IMR-90 (cell line): Measurements from ENCODE around the gene PRSS2. TPM values are rescaled to one million over a fixed set of nuclear protein-coding genes. Genes with fewer than 3 reads are reported as not detected.

ENCODE experiments used
- ATAC-seq: fragments of 200-7000 bp; cut with Tn5 transposase; 2 replicates; pipeline ENCODE4 v1.9.1; 2020; ENCODE audit warnings: low read depth, mild to moderate bottlenecking, moderate library complexity
- BruUV-seq: library from RNA; stranded (reverse); fragments of 400-500 nt; replicated peaks from 2 replicates; lab custom pipeline; 2021; lab: Mats Ljungman, UMichigan
- CTCF ChIA-PET: fragments of 300-600 bp; formaldehyde crosslinking; extraction: SDS; loops from one replicate; lab custom pipeline; 2021; ENCODE audit warnings: antibody characterized with exemption; lab: Yijun Ruan, JAX
- POLR2A ChIA-PET: fragments of 300-600 bp; sonication (Branson Sonifier 250); formaldehyde crosslinking; loops from one replicate; lab custom pipeline; 2022; ENCODE audit warnings: antibody characterized with exemption; ENCODE audit not compliant: unreplicated experiment; lab: Charles Lee
- DNase-seq: peaks from one replicate; pipeline ENCODE4 v3.0.0; 2013
- H2AFZ ChIP-seq: replicated peaks from 2 replicates; pipeline ENCODE3; 2013; ENCODE audit warnings: low read length, mild to moderate bottlenecking; ENCODE audit not compliant: poor library complexity
- H2AK5ac ChIP-seq: 2 replicates; pipeline ENCODE4 v1.6.1; 2013; ENCODE audit warnings: low read depth, low read length, inconsistent platforms
- H2AK9ac ChIP-seq: replicated peaks from 2 replicates; pipeline ENCODE3; 2013; ENCODE audit warnings: mild to moderate bottlenecking, low read depth, low read length, moderate library complexity; ENCODE audit not compliant: poor library complexity
- H2BK120ac ChIP-seq: 2 replicates; pipeline ENCODE4 v1.6.1; 2013; ENCODE audit warnings: low read depth, low read length, inconsistent platforms
- H2BK15ac ChIP-seq: 3 replicates; pipeline ENCODE4 v1.6.1; 2013; ENCODE audit warnings: low read depth, low read length, inconsistent platforms
- H2BK20ac ChIP-seq: 2 replicates; pipeline ENCODE4 v1.6.1; 2013; ENCODE audit warnings: low read depth, mild to moderate bottlenecking, inconsistent platforms, low read length, moderate library complexity
- H2BK5ac ChIP-seq: 2 replicates; pipeline ENCODE4 v1.6.1; 2013; ENCODE audit warnings: mild to moderate bottlenecking, low read depth, low read length, inconsistent platforms; ENCODE audit not compliant: poor library complexity, severe bottlenecking
- H3K14ac ChIP-seq: replicated peaks from 2 replicates; pipeline ENCODE4 v1.6.1; 2013; ENCODE audit warnings: low read depth, low read length, inconsistent platforms
- H3K18ac ChIP-seq: 2 replicates; pipeline ENCODE4 v1.6.1; 2013; ENCODE audit warnings: low read depth, low read length, control low read depth
- H3K23ac ChIP-seq: 2 replicates; pipeline ENCODE4 v1.6.1; 2013; ENCODE audit warnings: low read depth, low read length, inconsistent platforms
- H3K27ac ChIP-seq: 2 replicates; pipeline ENCODE4 v1.5.1; 2013; ENCODE audit warnings: mild to moderate bottlenecking, control low read depth, low read length; ENCODE audit not compliant: insufficient read depth
- H3K27me3 ChIP-seq: 2 replicates; pipeline ENCODE4 v1.6.1; 2013; ENCODE audit warnings: low read length; ENCODE audit not compliant: control insufficient read depth, insufficient read depth
- H3K36me3 ChIP-seq: 2 replicates; pipeline ENCODE4 v1.6.1; 2013; ENCODE audit warnings: low read length, mixed read lengths; ENCODE audit not compliant: control insufficient read depth, insufficient read depth
- H3K4ac ChIP-seq: 2 replicates; pipeline ENCODE4 v1.6.1; 2013; ENCODE audit warnings: low read depth, low read length, inconsistent platforms
- H3K4me1 ChIP-seq: 2 replicates; pipeline ENCODE4 v1.6.1; 2013; ENCODE audit warnings: low read length, mixed read lengths; ENCODE audit not compliant: control insufficient read depth, insufficient read depth
- H3K4me2 ChIP-seq: 2 replicates; pipeline ENCODE4 v1.6.1; 2013; ENCODE audit warnings: low read depth, mild to moderate bottlenecking, control low read depth, low read length, moderate library complexity
- H3K4me3 ChIP-seq: 2 replicates; pipeline ENCODE4 v1.5.1; 2013; ENCODE audit warnings: low read depth, mild to moderate bottlenecking, control low read depth, low read length, moderate library complexity; ENCODE audit not compliant: insufficient read depth
- H3K56ac ChIP-seq: 2 replicates; pipeline ENCODE4 v1.6.1; 2013; ENCODE audit warnings: low read length, inconsistent platforms; ENCODE audit not compliant: insufficient read depth; ENCODE audit errors: extremely low read depth
- H3K79me1 ChIP-seq, 2 experiments: 2 replicates each; pipeline ENCODE4 v1.6.1; 2013; ENCODE audit warnings: low read length in 2 of 2, inconsistent platforms in 1 of 2, low read depth in 1 of 2
- H3K9ac ChIP-seq: 2 replicates; pipeline ENCODE4 v1.6.1; 2013; ENCODE audit warnings: low read depth, low read length, control low read depth
- H3K9me1 ChIP-seq: 2 replicates; pipeline ENCODE4 v1.6.1; 2013; ENCODE audit warnings: low read length, inconsistent platforms; ENCODE audit not compliant: insufficient read depth
- H3K9me3 ChIP-seq: 2 replicates; pipeline ENCODE4 v1.6.1; 2013; ENCODE audit warnings: low read length; ENCODE audit not compliant: control insufficient read depth, insufficient read depth
- H4K20me1 ChIP-seq: 2 replicates; pipeline ENCODE4 v1.6.1; 2013; ENCODE audit warnings: low read length, inconsistent platforms; ENCODE audit not compliant: insufficient read depth
- H4K5ac ChIP-seq: 2 replicates; pipeline ENCODE4 v1.6.1; 2013; ENCODE audit warnings: mild to moderate bottlenecking, low read depth, low read length, control low read depth
- H4K8ac ChIP-seq, 2 experiments: 2 replicates each; pipeline ENCODE4 v1.6.1; 2013; ENCODE audit warnings: low read depth in 2 of 2, low read length in 2 of 2, control low read depth in 1 of 2, inconsistent platforms in 1 of 2
- H4K91ac ChIP-seq: 2 replicates; pipeline ENCODE4 v1.6.1; 2013; ENCODE audit warnings: low read depth, low read length, inconsistent platforms; ENCODE audit not compliant: insufficient read depth
- BHLHE40 ChIP-seq: fragments of 150-350 bp; IDR thresholded peaks from 2 replicates; pipeline ENCODE4 v1.6.1; 2016; ENCODE audit warnings: mild to moderate bottlenecking, low read depth, low read length
- CEBPB ChIP-seq: IDR thresholded peaks from 2 replicates; pipeline ENCODE4 v1.6.1; 2012; ENCODE audit warnings: low read depth, low read length, improper control_type of control experiment
- ELK1 ChIP-seq: fragments of 150-350 bp; IDR thresholded peaks from 2 replicates; pipeline ENCODE4 v1.6.1; 2016; ENCODE audit warnings: low read depth, mild to moderate bottlenecking, low read length, moderate library complexity, borderline replicate concordance
- FOS ChIP-seq: fragments of 150-350 bp; IDR thresholded peaks from 2 replicates; pipeline ENCODE4 v1.6.1; 2016; ENCODE audit warnings: low read depth, low read length
- MAFK ChIP-seq: IDR thresholded peaks from 2 replicates; pipeline ENCODE4 v1.6.1; 2012; ENCODE audit warnings: low read depth, low read length, improper control_type of control experiment
- MAZ ChIP-seq: IDR thresholded peaks from 2 replicates; pipeline ENCODE4 v1.6.1; 2012; ENCODE audit warnings: low read depth, mild to moderate bottlenecking, low read length, improper control_type of control experiment, moderate library complexity, borderline replicate concordance
- NFE2L2 ChIP-seq: fragments of 150-350 bp; IDR thresholded peaks from 2 replicates; pipeline ENCODE4 v1.6.1; 2016; ENCODE audit warnings: low read depth, mild to moderate bottlenecking, low read length
- POLR2A ChIP-seq: IDR thresholded peaks from 2 replicates; pipeline ENCODE4 v1.6.1; 2012; ENCODE audit warnings: mild to moderate bottlenecking, low read depth, low read length
- RAD21 ChIP-seq: IDR thresholded peaks from 2 replicates; pipeline ENCODE4 v1.6.1; 2012; ENCODE audit warnings: low read length, improper control_type of control experiment
- RCOR1 ChIP-seq: IDR thresholded peaks from 2 replicates; pipeline ENCODE4 v1.6.1; 2012; ENCODE audit warnings: mild to moderate bottlenecking, low read length, improper control_type of control experiment; ENCODE audit not compliant: insufficient replicate concordance
- RFX5 ChIP-seq: IDR thresholded peaks from 2 replicates; pipeline ENCODE4 v1.8.0; 2012; ENCODE audit warnings: low read depth, mild to moderate bottlenecking, low read length, moderate library complexity
- SMC3 ChIP-seq: fragments of 150-350 bp; IDR thresholded peaks from 2 replicates; pipeline ENCODE4 v1.6.1; 2016; ENCODE audit warnings: low read depth, mild to moderate bottlenecking, antibody characterized with exemption, low read length, moderate library complexity
- USF2 ChIP-seq: fragments of 150-350 bp; IDR thresholded peaks from 2 replicates; pipeline ENCODE4 v1.6.1; 2017; ENCODE audit warnings: mild to moderate bottlenecking, antibody characterized with exemption, low read length, low read depth
- WGBS, 2 experiments: methylation state at CpG; one replicate each; pipeline versions ENCODE4 v1.1.5 to v1.1.7; 2013; ENCODE audit warnings: missing lambda C conversion rate in 2 of 2; ENCODE audit not compliant: insufficient read length in 1 of 2; ENCODE audit errors: extremely low coverage in 2 of 2; 5-methylcytosine and 5-hydroxymethylcytosine counted together
- dilution Hi-C: fragments of 300-500 bp; cut with HindIII; formaldehyde crosslinking; loops from one replicate; pipeline ENCODE4 v1.14.3; 2018; ENCODE audit warnings: low sequenced_read_pairs; ENCODE audit not compliant: unreplicated experiment
- in situ Hi-C: fragments of 300-500 bp; cut with MboI; formaldehyde crosslinking; loops from 3 replicates; pipeline ENCODE4 v1.14.3; 2019; ENCODE audit warnings: low sequenced_read_pairs, inconsistent platforms, mixed read lengths
- intact Hi-C: fragments of 100-400 bp; cut with micrococcal nuclease; formaldehyde crosslinking; loops from 2 replicates; pipeline ENCODE4 v1.10.0; 2022
- polyA plus RNA-seq, 3 experiments: library from polyadenylated mRNA; depleted of rRNA; stranded (reverse); fragments of >200 nt; gene quantifications; 2 replicates each; pipeline ENCODE4 v1.2.3, GENCODE V29; 2012; ENCODE audit warnings: low replicate concordance in 1 of 3
- total RNA-seq: library from RNA; depleted of rRNA; stranded (reverse); fragments of >200 nt; gene quantifications from 2 replicates; pipeline ENCODE4 v1.2.3, GENCODE V29; 2012

PRSS2 gene
- total and polyA plus RNA-seq, 2 of the 4 experiments (the other 2 are of a cell fraction): not detected

GRCh38 chr7:142804728-142805207, 34.0 kb downstream of the PRSS2 start:
- Histone ChIP-seq H3K9me1 (no peaks in the 10 kb centered on the region), H2AK9ac (no peak overlapping the region), H3K4ac (no peak overlapping the region), H3K79me1 (no peaks in the 10 kb centered on the region), H4K20me1 (no peaks in the 10 kb centered on the region), H3K4me3 (no peak overlapping the region), H3K4me2 (no peak overlapping the region), H3K9ac (no peak overlapping the region), H3K56ac (no peak overlapping the region), H3K27me3 (peaks cover 16% of the 10 kb centered on the region), H3K23ac (no peak overlapping the region), H4K8ac (no peak overlapping the region), H4K5ac (no peak overlapping the region), H2AK5ac (no peak overlapping the region), H3K27ac (no peak overlapping the region), H3K9me3 (no peaks in the 10 kb centered on the region), H2BK120ac (no peak overlapping the region), H2BK15ac (no peak overlapping the region), H2AFZ (no peak overlapping the region), H3K18ac (no peak overlapping the region), H3K14ac (no peak overlapping the region), H2BK20ac (no peak overlapping the region), H4K91ac (no peak overlapping the region), H3K4me1 (no peaks in the 10 kb centered on the region), H2BK5ac (no peak overlapping the region), H3K36me3 (no peaks in the 10 kb centered on the region)
- ChIA-PET POLR2A (no interaction called here), CTCF (no interaction called here)
- in situ Hi-C loops: no loop called here
- ATAC-seq (no peak), DNase-seq (no peak)
- BruUV-seq: no TSS peak
- dilution Hi-C loops: no loop called here
- WGBS, 2 experiments: 17% methylated on average over 1 of the region's 4 CpGs; no CpG with 5 or more reads in 1 of the 2 experiments
- intact Hi-C loops: no loop called here
- TF ChIP-seq SMC3 (no peak), USF2 (no peak), NFE2L2 (no peak), POLR2A (no peak), MAZ (no peak), MAFK (no peak), RCOR1 (no peak), CEBPB (no peak), BHLHE40 (no peak), FOS (no peak), RFX5 (no peak), ELK1 (no peak), RAD21 (no peak)
